HepG2 (cell line): Measurements from ENCODE around the gene XCR1. TPM values are rescaled to one million over a fixed set of nuclear protein-coding genes. Genes with fewer than 3 reads are reported as not detected.

Experiments
- DNMT3B ChIP-seq: conservative IDR thresholded peaks from 2 replicates; pipeline ENCODE4 v1.6.1; 2016; ENCODE audit warnings: missing biosample characterization, control low read depth
- EP300 ChIP-seq, 3 experiments: sonication (generic) in 1 of 3; formaldehyde crosslinking in 1 of 3; IDR thresholded peaks; 2 replicates each; pipeline versions ENCODE4 v1.5.1 to v1.6.1; 2011 to 2020; ENCODE audit warnings: low read depth in 2 of 3, low read length in 2 of 3, borderline replicate concordance in 1 of 3, improper control_type of control experiment in 1 of 3, mild to moderate bottlenecking in 1 of 3, missing genetic modification reagents in 1 of 3, moderate library complexity in 1 of 3
- GATA4 ChIP-seq: sonication (generic); IDR thresholded peaks from 2 replicates; pipeline ENCODE4 v1.6.1; 2016; ENCODE audit warnings: antibody characterized with exemption, low read depth, borderline replicate concordance
- HDAC1 ChIP-seq: sonication (generic); formaldehyde crosslinking; IDR thresholded peaks from 2 replicates; pipeline ENCODE4 v1.5.1; 2020; ENCODE audit warnings: mild to moderate bottlenecking, missing genetic modification reagents
- HIC2 ChIP-seq: sonication (generic); formaldehyde crosslinking; IDR thresholded peaks from 2 replicates; pipeline ENCODE4 v1.9.0; 2022; ENCODE audit warnings: low read depth, missing genetic modification reagents
- IKZF5 ChIP-seq: IDR thresholded peaks from 2 replicates; pipeline ENCODE4 v1.6.1; 2018; ENCODE audit warnings: missing genetic modification reagents, mild to moderate bottlenecking, missing compliant biosample characterization
- MIER2 ChIP-seq: IDR thresholded peaks from 2 replicates; pipeline ENCODE4 v1.6.1; 2016; ENCODE audit warnings: missing biosample characterization, missing genetic modification reagents
- PBX2 ChIP-seq: IDR thresholded peaks from 2 replicates; pipeline ENCODE4 v1.6.1; 2016; ENCODE audit warnings: control low read depth
- TBX2 ChIP-seq: sonication (generic); formaldehyde crosslinking; IDR thresholded peaks from 2 replicates; pipeline ENCODE4 v1.5.0; 2020; ENCODE audit warnings: missing genetic modification reagents, mild to moderate bottlenecking, borderline replicate concordance
- TFDP1 ChIP-seq: IDR thresholded peaks from 2 replicates; pipeline ENCODE4 v1.6.1; 2016; ENCODE audit warnings: missing compliant biosample characterization, missing genetic modification reagents, borderline replicate concordance
- THAP11 ChIP-seq: IDR thresholded peaks from 2 replicates; pipeline ENCODE4 v1.6.1; 2016; ENCODE audit warnings: missing biosample characterization, missing genetic modification reagents
- ZBTB21 ChIP-seq: sonication (generic); formaldehyde crosslinking; IDR thresholded peaks from 2 replicates; pipeline ENCODE4 v1.4.0; 2020; ENCODE audit warnings: missing genetic modification reagents
- ZBTB43 ChIP-seq: sonication (generic); formaldehyde crosslinking; conservative IDR thresholded peaks from 2 replicates; pipeline ENCODE4 v1.4.0; 2020; ENCODE audit warnings: missing genetic modification reagents
- ZNF501 ChIP-seq: sonication (generic); formaldehyde crosslinking; IDR thresholded peaks from 2 replicates; pipeline ENCODE4 v1.5.1; 2020; ENCODE audit warnings: mild to moderate bottlenecking, moderate library complexity, missing genetic modification reagents
- ZNF687 ChIP-seq: sonication (generic); formaldehyde crosslinking; IDR thresholded peaks from 2 replicates; pipeline ENCODE4 v1.5.1; 2020; ENCODE audit warnings: mild to moderate bottlenecking, missing genetic modification reagents, moderate library complexity
- ZSCAN20 ChIP-seq: sonication (generic); formaldehyde crosslinking; IDR thresholded peaks from 2 replicates; pipeline ENCODE4 v1.4.0; 2020; ENCODE audit warnings: missing genetic modification reagents, mild to moderate bottlenecking, borderline replicate concordance
- polyA plus RNA-seq, 8 experiments: library from polyadenylated mRNA; depleted of rRNA in 3 of 8; stranded (reverse) in 7 of 8; unstranded in 1 of 8; fragments of >200 nt; fragmentation: Illumina TruSeq in 4 of 8; extraction: Trizol in 4 of 8; gene quantifications; 2 replicates each; pipeline versions ENCODE4 v1.2.1 to v1.2.3, GENCODE V29; 2011 to 2016; ENCODE audit warnings: low read depth in 4 of 8, missing spikeins in 1 of 8, mixed read lengths in 1 of 8; ENCODE audit not compliant: insufficient read depth in 1 of 8
- total RNA-seq, 5 experiments: library from RNA; depleted of rRNA; stranded (reverse); fragments of >200 nt; fragmentation: Illumina TruSeq; extraction: Trizol; gene quantifications; 2 replicates each; pipeline ENCODE4 v1.2.3, GENCODE V29; 2016; ENCODE audit warnings: low read depth in 1 of 5

The XCR1 gene
- total and polyA plus RNA-seq, 2 of the 13 experiments (the other 11 are each of a cell fraction or from before 2014, with no cell fraction given), result not detected

GRCh38 chr3:45986303-45986982 lies 40.8 kb downstream of the XCR1 start (continued):
- TF ChIP-seq PBX2 (CRISPR knock-in tag) (no peak), ZBTB21 (no peak), HDAC1 (CRISPR knock-in tag) (peak; percentile 76), ZBTB43 (CRISPR knock-in tag) (0 out of 2 replicates have a peak, but pooled peaks have one; percentile 43), EP300 (IDR thresholded peaks at IDR 0.05; ENCODE audit: low read depth in 2 of 2, low read length in 2 of 2) (peak in 1 of 2 experiments; percentile 24; a peak in 1 of 4 replicates), EP300 (CRISPR knock-in tag; IDR thresholded peaks at IDR 0.05; ENCODE audit: borderline replicate concordance) (no peak), GATA4 (no peak), DNMT3B (CRISPR knock-in tag) (peak; percentile 79; the same call in 1 of the 2 replicates), IKZF5 (CRISPR knock-in tag) (0 out of 2 replicates have a peak, but pooled peaks have one; percentile 26), ZSCAN20 (CRISPR knock-in tag) (no peak), TFDP1 (CRISPR knock-in tag) (no peak), MIER2 (CRISPR knock-in tag) (0 out of 2 replicates have a peak, but pooled peaks have one; percentile 11), THAP11 (CRISPR knock-in tag) (peak; percentile 42), ZNF687 (CRISPR knock-in tag) (peak; percentile 59), HIC2 (CRISPR knock-in tag) (peak; percentile 95), TBX2 (CRISPR knock-in tag) (peak; percentile 55; the same call in 1 of the 2 replicates), ZNF501 (CRISPR knock-in tag) (peak; percentile 40; the same call in 1 of the 2 replicates)
